Measurements from ENCODE around the gene TMEM273.

Gene TMEM273

GRCh38 chr10:49183596-49184542, 4.3 kb downstream of the TMEM273 start:
- peaks cover 9% of the 10 kb centered on the region for H3K4me1 Mint-ChIP-seq
- H3K4me3 Mint-ChIP-seq, result no peak overlapping the region
- peaks cover 4% of the 10 kb centered on the region for H3K27me3 Mint-ChIP-seq (ENCODE audit: low read depth, poor library complexity)
- H3K36me3 Mint-ChIP-seq (ENCODE audit: low read depth), result no peaks in the 10 kb centered on the region
- TF ChIP-seq CTCF (IDR thresholded peaks at IDR 0.05), result no peak
- H3K9me3 Mint-ChIP-seq, result no peaks in the 10 kb centered on the region
- no peak for DNase-seq
- no peak overlapping the region for H3K27ac Mint-ChIP-seq

DNA sequence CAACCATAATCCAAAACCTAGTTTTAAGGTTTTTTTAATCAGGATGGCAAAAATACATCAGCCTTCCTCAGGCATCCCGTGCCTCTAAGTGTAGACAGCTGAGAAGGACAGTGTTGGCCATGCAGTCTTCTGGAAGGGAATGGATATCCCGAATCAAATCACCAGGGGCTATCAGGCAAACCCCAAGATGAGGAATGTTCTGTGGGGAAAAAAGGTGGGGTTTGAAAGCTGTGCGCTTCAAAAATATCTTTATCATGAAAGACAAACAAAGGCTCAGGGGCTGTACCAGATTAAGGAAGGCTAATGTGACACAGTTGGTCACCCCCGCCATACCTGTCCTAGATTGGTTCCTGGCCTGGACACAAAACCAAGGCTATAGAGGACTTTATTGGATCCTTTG, 5.4 kb downstream of the TMEM273 start:
- Mint-ChIP-seq H3K4me1 (peaks cover under 1% of the 10 kb centered on the region), H3K27ac (no peak overlapping the region), H3K4me3 (no peak overlapping the region), H3K9me3 (no peaks in the 10 kb centered on the region), H3K27me3 (ENCODE audit: low read depth, poor library complexity) (no peaks in the 10 kb centered on the region), H3K36me3 (ENCODE audit: low read depth) (no peaks in the 10 kb centered on the region)
- TF ChIP-seq CTCF (IDR thresholded peaks at IDR 0.05), result no peak
- no peak for DNase-seq

- Mint-ChIP-seq H3K27ac (no peak overlapping the region), H3K27me3 (ENCODE audit: low read depth, poor library complexity) (peaks cover 3% of the 10 kb centered on the region), H3K4me1 (peaks cover 10% of the 10 kb centered on the region), H3K4me3 (no peak overlapping the region), H3K36me3 (ENCODE audit: low read depth) (no peaks in the 10 kb centered on the region), H3K9me3 (no peaks in the 10 kb centered on the region)
- no peak for DNase-seq
- TF ChIP-seq CTCF (IDR thresholded peaks at IDR 0.05), result no peak
Measured at GRCh38 chr10:49180444-49180860, 7.7 kb downstream of the TMEM273 start.

DNA sequence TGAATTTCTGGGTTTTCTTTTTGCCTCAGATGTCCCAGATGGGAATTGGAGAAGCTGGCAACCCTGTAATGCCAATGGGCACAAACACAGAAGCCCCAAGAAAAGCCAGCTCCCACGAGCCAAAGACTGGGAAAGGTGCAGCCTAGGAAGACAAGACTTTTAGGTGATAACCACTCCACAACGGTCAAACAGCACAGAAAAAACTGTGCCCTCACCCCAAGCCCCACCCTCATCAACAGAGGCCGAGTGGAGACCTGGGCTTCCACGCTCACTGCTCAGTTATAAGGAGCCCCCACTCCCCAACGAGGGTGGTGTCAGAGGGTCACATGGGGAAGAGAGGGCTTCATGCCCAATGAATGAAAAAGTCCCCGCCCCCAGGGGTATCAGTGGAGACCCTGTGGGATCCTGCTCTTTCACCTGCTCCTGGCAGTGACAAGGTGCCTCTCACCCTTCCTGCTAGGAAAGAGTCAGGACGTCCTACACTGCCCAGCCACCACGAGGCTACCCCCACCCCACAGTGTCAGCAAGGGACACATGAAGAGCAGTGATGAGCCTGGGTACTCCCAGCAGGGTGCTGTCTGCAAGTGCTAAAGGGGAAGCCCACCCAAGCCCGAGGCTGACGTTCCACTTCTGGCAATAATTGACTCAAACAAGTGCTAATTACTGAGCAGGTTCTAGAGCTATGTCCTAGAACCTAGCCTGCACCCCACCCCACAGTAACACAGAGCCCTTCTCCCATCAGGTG, 8.3 kb downstream of the TMEM273 start:
- no peak for TF ChIP-seq CTCF (IDR thresholded peaks at IDR 0.05)
- Mint-ChIP-seq H3K36me3 (ENCODE audit: low read depth) (no peaks in the 10 kb centered on the region), H3K9me3 (no peaks in the 10 kb centered on the region), H3K4me3 (no peak overlapping the region), H3K27me3 (ENCODE audit: low read depth, poor library complexity) (peaks cover 3% of the 10 kb centered on the region), H3K27ac (no peak overlapping the region), H3K4me1 (peaks cover 14% of the 10 kb centered on the region)
- DNase-seq, result no peak

DNA sequence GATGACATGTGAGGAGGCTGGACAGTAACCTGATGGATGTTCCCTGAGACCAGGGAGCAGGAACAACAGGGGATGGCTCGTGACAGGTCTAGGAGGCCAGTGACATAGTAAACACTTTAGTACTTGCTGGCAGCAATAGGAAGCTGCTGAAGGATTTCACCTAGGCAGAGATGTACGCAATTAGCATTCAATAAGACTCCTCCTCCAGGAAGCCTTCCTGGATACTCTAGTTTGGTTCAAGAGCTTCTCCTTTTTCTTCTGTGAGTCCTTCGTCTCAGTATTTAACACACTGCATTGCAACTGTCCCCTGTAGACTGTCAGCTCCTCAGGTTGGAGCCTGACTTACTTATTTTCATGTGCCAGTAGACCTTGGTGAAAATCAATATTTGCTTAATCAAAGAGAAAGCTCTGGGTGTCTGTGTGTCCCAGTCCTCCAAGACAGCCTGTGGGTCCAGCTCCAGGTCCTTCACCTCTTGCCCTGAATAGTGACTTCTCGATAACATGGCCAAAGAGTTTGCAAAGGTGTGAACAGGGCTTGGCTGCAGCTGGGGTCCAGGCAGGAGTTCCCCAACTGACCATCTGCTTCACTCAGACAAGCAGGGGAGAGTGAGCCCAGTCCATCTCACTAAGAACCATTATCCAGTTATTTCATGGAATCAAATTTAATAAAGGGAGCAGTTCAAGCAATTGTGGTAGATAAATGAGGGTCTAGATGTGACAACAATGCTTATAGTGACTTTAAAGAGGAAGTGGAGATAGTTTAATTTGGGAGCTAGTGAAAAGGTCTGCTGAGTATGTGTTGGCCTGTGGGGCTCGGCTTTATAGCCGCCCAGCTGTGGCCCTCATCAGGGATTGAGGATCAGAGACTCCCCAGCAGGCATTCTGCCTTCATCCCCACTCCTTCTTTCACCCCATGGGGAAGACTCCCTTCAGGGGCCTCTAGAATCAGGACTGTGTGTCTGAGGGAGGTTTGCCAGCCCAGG, 9.4 kb downstream of the TMEM273 start:
- DNase-seq, result no peak
- Mint-ChIP-seq H3K27ac (no peak overlapping the region), H3K4me1 (peaks cover 18% of the 10 kb centered on the region), H3K9me3 (no peaks in the 10 kb centered on the region), H3K27me3 (ENCODE audit: low read depth, poor library complexity) (peaks cover 7% of the 10 kb centered on the region), H3K36me3 (ENCODE audit: low read depth) (no peaks in the 10 kb centered on the region), H3K4me3 (no peak overlapping the region)
- TF ChIP-seq CTCF (IDR thresholded peaks at IDR 0.05), result no peak

All from nephron progenitor cell (in vitro differentiated cells).